ENCODE data around the gene AQP9.

DNA sequence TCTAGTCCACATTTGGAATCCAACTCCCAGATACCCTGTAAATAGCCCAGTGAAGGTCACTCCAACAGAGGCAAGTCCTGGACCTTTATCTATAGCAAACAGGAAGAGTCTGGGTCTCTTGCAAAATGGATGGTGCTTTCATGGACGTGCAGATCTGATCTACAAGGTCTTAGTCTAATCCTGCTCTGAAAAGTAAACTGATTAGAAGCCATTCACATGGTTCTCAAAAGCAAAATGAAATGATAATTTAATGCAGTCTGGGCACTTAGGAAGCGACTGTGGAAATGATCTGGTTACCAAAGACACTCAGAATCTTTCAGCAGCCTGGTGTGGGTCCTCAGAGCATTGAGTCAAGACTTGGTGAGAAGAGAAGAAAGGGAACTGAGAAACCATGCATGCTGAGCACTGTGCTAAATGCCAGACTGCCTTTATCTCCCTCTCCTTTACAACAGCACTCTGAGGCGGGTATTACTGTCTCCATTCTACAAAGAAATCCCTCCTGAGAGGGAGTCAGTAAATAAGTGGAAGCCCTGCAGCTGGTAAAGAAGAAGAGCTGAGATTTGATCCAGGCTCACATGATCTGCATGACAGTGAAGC is 29.0 kb downstream of the AQP9 start:
- TF ChIP-seq ZNF565 (CRISPR knock-in tag; conservative IDR thresholded peaks at IDR 0.05; ENCODE audit: low read depth) (no peak), ARNTL (CRISPR knock-in tag; IDR thresholded peaks at IDR 0.05; ENCODE audit: borderline replicate concordance, low read depth) (no peak), GLIS3 (CRISPR knock-in tag; IDR thresholded peaks at IDR 0.05) (no peak)
- TF ChIP-seq, protein P1, sequence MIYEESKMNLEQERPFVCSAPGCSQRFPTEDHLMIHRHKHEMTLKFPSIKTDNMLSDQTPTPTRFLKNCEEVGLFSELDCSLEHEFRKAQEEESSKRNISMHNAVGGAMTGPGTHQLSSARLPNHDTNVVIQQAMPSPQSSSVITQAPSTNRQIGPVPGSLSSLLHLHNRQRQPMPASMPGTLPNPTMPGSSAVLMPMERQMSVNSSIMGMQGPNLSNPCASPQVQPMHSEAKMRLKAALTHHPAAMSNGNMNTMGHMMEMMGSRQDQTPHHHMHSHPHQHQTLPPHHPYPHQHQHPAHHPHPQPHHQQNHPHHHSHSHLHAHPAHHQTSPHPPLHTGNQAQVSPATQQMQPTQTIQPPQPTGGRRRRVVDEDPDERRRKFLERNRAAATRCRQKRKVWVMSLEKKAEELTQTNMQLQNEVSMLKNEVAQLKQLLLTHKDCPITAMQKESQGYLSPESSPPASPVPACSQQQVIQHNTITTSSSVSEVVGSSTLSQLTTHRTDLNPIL (CRISPR knock-in tag; IDR thresholded peaks at IDR 0.05; ENCODE audit: low read depth) = no peak
- TF ChIP-seq, protein P2, sequence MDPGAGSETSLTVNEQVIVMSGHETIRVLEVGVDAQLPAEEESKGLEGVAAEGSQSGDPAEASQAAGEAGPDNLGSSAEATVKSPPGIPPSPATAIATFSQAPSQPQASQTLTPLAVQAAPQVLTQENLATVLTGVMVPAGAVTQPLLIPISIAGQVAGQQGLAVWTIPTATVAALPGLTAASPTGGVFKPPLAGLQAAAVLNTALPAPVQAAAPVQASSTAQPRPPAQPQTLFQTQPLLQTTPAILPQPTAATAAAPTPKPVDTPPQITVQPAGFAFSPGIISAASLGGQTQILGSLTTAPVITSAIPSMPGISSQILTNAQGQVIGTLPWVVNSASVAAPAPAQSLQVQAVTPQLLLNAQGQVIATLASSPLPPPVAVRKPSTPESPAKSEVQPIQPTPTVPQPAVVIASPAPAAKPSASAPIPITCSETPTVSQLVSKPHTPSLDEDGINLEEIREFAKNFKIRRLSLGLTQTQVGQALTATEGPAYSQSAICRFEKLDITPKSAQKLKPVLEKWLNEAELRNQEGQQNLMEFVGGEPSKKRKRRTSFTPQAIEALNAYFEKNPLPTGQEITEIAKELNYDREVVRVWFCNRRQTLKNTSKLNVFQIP (CRISPR knock-in tag; IDR thresholded peaks at IDR 0.05; ENCODE audit: borderline replicate concordance, low read depth) = no peak
